GM12864 (cell line): ENCODE measurements around the gene SRPK3.

Source experiments
- DNase-seq: peaks from one replicate; pipeline ENCODE4 v3.0.0-alpha.2; 2011; ENCODE audit warnings: low read depth
- H3K4me3 ChIP-seq: 2 replicates; pipeline ENCODE4 v1.5.1; 2011; ENCODE audit warnings: mild to moderate bottlenecking, low read depth, low read length, control low read depth
- TF ChIP-seq, protein P1 (sequence below): IDR thresholded peaks from 2 replicates; pipeline ENCODE4 v1.5.1; 2011; ENCODE audit warnings: low read depth, mild to moderate bottlenecking, moderate library complexity, low read length, control low read depth, inconsistent platforms; ENCODE audit errors: missing control alignments

Gene SRPK3

DNA sequence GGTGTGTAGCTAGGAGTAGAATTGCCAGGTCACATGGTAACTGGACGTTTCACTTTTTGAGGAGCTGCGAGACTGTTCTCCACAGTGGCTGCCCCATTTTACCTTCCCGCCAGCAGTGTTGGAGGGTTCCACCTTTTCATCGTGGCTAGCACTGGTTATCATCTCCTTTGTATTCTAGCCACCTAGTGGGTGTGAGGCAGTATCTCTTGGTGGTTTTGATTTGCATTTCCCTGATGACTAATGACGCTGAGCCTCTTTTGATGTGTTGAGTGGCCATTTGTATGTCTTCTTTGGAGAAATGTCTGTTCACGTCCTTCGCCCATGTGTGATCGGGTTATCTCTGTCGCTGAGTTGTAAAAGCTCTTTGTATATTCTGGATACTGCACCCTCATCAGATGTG is 45.6 kb upstream of the SRPK3 start:
- no peak for DNase-seq
- H3K4me3 ChIP-seq: no peak overlapping the region
- TF ChIP-seq, protein P1, sequence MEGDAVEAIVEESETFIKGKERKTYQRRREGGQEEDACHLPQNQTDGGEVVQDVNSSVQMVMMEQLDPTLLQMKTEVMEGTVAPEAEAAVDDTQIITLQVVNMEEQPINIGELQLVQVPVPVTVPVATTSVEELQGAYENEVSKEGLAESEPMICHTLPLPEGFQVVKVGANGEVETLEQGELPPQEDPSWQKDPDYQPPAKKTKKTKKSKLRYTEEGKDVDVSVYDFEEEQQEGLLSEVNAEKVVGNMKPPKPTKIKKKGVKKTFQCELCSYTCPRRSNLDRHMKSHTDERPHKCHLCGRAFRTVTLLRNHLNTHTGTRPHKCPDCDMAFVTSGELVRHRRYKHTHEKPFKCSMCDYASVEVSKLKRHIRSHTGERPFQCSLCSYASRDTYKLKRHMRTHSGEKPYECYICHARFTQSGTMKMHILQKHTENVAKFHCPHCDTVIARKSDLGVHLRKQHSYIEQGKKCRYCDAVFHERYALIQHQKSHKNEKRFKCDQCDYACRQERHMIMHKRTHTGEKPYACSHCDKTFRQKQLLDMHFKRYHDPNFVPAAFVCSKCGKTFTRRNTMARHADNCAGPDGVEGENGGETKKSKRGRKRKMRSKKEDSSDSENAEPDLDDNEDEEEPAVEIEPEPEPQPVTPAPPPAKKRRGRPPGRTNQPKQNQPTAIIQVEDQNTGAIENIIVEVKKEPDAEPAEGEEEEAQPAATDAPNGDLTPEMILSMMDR: peak; percentile 34

DNA sequence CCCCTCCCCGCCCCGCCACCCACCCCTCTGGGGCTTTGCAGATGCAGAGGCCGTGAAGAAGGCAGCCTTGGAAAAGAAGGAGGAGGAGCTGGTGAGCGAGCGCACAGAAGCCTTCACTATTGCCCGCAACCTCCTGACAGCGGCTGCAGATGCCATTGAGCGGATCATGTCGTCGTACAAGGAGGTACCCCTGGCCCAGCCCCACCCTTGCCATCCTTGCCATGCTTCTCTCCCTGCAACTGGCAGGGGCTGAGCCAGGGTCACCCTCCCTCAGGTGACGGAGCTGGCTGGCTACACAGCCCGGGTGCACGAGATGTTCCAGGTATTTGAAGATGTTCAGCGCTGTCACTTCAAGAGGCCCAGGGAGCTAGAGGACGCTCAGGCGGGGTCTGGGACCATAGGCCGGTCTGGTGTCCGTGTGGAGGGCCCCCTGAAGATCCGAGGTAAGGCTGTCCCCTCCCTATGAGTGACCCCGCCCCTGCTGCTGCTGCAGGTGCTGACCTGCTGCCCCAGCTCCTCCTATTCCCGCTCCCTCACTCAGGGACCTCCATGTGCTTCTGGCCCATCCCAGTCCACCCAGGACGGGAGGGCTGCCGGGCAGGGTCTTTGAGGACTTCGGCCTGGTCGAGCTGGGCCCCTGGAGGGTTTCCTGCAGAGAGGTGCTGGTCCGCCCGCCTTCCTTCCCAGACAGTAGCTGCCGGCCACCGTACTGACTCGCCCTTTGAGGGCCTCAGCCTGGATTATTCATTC is 44.6 kb upstream of the SRPK3 start:
- H3K4me3 ChIP-seq: no peak overlapping the region
- TF ChIP-seq, protein P1: no peak
- DNase-seq: no peak

DNA sequence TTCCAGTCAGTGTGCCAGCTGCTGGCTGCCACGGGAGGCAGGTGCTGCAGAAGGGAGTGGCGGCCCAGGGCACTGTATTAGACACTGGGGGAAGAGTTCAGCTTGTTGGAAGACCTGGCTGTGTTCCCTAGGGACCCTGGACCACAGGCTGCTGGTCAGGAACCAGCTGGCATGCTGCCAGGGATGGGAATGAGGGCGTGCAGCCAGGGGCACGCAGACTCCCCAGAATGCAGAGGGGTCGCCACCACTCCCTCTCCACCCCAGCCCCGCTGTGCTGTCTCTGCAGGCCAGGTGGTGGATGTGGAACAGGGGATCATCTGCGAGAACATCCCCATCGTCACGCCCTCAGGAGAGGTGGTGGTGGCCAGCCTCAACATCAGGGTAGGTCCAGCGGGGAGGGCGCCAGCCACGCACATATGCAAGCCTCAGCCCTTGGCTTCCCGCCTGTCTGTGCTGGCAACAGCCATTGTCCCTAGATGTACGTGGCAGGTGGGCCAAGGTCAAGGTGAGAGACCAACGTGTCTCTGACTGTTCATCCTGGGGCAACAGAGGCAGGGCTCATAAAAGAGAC is 43.9 kb upstream of the SRPK3 start:
- DNase-seq: no peak
- no peak overlapping the region for H3K4me3 ChIP-seq
- TF ChIP-seq, protein P1: no peak

DNA sequence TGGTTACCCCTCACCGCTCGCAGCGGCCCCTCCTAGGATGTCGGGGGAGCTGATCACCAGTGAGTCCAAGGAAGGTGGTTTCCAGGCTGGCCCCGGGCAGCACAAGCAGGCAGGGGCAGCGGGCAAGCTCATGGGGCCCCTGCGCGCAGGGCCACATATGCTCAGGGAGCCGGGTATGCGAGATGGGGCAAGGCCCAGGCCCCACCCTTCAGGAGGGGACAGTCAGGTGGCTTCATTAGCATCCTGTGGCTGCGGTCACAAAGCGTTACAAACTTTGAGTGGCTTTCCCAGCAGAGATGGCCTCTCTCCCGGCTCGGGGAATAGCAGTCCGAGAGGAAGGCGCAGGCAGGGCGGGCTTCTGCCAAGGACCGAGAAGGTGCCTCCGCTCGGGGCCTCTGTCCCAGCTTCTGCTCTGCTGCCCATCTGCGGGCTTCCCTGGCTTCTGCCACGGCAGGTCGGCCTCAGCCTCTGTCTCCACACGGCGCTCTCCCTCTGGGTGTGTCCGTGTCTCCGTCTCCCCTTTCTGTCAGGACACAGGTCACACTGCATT is 42.7 kb upstream of the SRPK3 start:
- no peak for DNase-seq
- H3K4me3 ChIP-seq: no peak overlapping the region

DNA sequence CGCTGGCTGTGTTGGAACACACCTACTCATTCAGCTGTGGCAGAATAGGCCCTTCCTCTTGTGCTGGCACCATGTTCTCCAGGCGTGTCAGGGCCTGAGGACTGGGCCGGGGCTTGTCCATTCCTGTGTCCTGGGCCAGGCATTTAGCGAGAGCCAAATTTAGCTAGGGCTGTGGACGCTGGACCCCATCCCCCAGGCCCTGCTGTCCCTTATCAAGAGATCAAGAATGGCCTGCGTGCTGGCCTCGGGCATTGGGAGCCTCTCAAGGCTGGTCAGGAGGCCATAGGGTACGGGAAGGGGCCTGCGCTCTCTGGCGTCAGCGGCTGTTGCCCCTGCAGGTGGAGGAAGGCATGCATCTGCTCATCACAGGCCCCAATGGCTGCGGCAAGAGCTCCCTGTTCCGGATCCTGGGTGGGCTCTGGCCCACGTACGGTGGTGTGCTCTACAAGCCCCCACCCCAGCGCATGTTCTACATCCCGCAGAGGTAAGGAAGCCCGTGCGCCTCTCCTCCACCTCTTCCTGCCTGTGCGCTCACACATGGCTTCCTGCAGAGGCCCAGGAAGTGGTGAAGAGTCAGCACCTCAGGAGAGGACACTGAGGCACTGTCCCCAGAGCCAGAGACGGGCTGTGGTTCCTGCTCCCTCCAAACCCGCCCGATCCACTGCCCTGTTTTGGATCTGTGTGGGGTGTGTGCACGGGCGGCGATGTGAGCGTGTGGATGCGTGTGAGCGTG is 40.9 kb upstream of the SRPK3 start:
- H3K4me3 ChIP-seq: no peak overlapping the region
- no peak for DNase-seq

More for the DNA sequence above, 42.7 kb upstream of the SRPK3 start:
- TF ChIP-seq, protein P1: no peak

DNA sequence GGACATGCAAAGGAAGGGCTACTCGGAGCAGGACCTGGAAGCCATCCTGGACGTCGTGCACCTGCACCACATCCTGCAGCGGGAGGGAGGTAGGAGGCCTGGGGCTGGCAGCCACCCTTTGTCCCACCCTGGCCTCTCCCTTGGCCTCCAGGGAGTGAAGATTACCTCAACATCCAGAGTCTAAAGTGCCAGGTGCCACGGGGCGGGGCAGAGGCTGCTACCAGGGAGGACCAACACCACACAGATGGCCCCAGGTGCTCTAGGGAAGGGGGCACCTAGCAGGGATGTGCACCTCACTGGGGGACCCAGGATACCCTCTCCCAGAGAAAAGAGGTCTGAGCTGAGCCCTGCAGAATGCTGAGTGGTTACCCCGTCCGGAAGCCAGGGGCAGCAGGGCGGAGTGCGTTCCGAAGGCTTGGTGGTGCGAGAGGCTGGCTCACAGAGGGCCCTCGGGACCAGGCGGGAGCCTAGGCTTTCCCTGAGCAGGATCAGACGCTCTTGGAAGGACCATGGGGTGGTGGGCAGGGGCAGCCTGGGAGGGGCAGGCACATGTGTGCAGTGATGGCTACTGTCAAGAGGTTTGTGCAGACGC is 40.1 kb upstream of the SRPK3 start:
- TF ChIP-seq, protein P1: no peak
- no peak for DNase-seq
- H3K4me3 ChIP-seq: no peak overlapping the region

More for the DNA sequence above, 40.9 kb upstream of the SRPK3 start:
- TF ChIP-seq, protein P1: no peak
